GM12878 (cell line): Measurements from ENCODE around the gene TTC32.

Experiments used
- CTCF ChIP-seq, 3 experiments: IDR thresholded peaks in 2 of 3; conservative IDR thresholded peaks in 1 of 3; 2 replicates each; pipeline ENCODE4 v1.5.1; 2011; ENCODE audit warnings: low read depth in 3 of 3, low read length in 3 of 3, mild to moderate bottlenecking in 3 of 3, control low read depth in 2 of 3, moderate library complexity in 2 of 3, inconsistent platforms in 1 of 3, mixed read lengths in 1 of 3; ENCODE audit not compliant: control insufficient read depth in 2 of 3, insufficient read depth in 1 of 3; ENCODE audit errors: extremely low read depth in 1 of 3
- E4F1 ChIP-seq: fragments of 450-650 bp; IDR thresholded peaks from 2 replicates; pipeline ENCODE4 v1.6.1; 2018; ENCODE audit warnings: borderline replicate concordance, mild to moderate bottlenecking; ENCODE audit not compliant: partially characterized antibody
- EP300 ChIP-seq, 2 experiments: fragments of 150-350 bp in 1 of 2; IDR thresholded peaks; 2 replicates each; pipeline ENCODE4 v1.6.1; 2011 to 2012; ENCODE audit warnings: low read depth in 2 of 2, low read length in 2 of 2, borderline replicate concordance in 1 of 2, improper control_type of control experiment in 1 of 2, inconsistent platforms in 1 of 2; ENCODE audit not compliant: control insufficient read depth in 1 of 2
- EZH2 ChIP-seq: IDR thresholded peaks from 2 replicates; pipeline ENCODE4 v1.6.1; 2012; ENCODE audit warnings: low read depth, mild to moderate bottlenecking, control low read depth, inconsistent platforms, low read length, borderline replicate concordance; ENCODE audit not compliant: control insufficient read depth
- HSF1 ChIP-seq: fragments of 150-350 bp; IDR thresholded peaks from 2 replicates; pipeline ENCODE4 v1.6.1; 2014; ENCODE audit warnings: mild to moderate bottlenecking, low read depth, low read length
- POLR2A ChIP-seq: IDR thresholded peaks from 2 replicates; pipeline ENCODE4 v1.6.1; 2011; ENCODE audit warnings: low read depth, mild to moderate bottlenecking, low read length
- RAD21 ChIP-seq: IDR thresholded peaks from 2 replicates; pipeline ENCODE4 v1.6.1; 2011; ENCODE audit warnings: mild to moderate bottlenecking, low read depth, low read length, moderate library complexity; ENCODE audit not compliant: insufficient read depth
- RAD51 ChIP-seq: fragments of 450-650 bp; IDR thresholded peaks from 2 replicates; pipeline ENCODE4 v1.6.1; 2016; ENCODE audit warnings: moderate library complexity, mild to moderate bottlenecking, inconsistent platforms
- RBBP5 ChIP-seq: fragments of 200-600 bp; sonication (generic); conservative IDR thresholded peaks from 2 replicates; pipeline ENCODE4 v1.6.1; 2016
- SUZ12 ChIP-seq: fragments of 200-600 bp; sonication (generic); IDR thresholded peaks from one replicate; pipeline ENCODE4 v1.6.1; 2018; ENCODE audit warnings: antibody characterized with exemption, mild to moderate bottlenecking; ENCODE audit not compliant: unreplicated experiment
- ZNF24 ChIP-seq: fragments of 450-650 bp; IDR thresholded peaks from 2 replicates; pipeline ENCODE4 v1.6.1; 2017; ENCODE audit warnings: antibody characterized with exemption, mild to moderate bottlenecking
- ZNF274 ChIP-seq: IDR thresholded peaks from one replicate; pipeline ENCODE4 v1.8.0; 2011; ENCODE audit not compliant: insufficient read length, insufficient read depth

- no peak for TF ChIP-seq EP300 (IDR thresholded peaks at IDR 0.05; ENCODE audit: borderline replicate concordance in 1 of 2, control insufficient read depth in 1 of 2, low read depth in 2 of 2, low read length in 2 of 2)
- no peak for TF ChIP-seq CTCF (IDR thresholded peaks at IDR 0.05 in 2 of 3, conservative IDR thresholded peaks at IDR 0.05 in 1 of 3; ENCODE audit: control insufficient read depth in 2 of 3, extremely low read depth in 1 of 3, insufficient read depth in 1 of 3, low read depth in 3 of 3, low read length in 3 of 3)
- TF ChIP-seq RAD51, result no peak
- no peak for TF ChIP-seq EZH2
- TF ChIP-seq SUZ12, result no peak
- no peak for TF ChIP-seq ZNF274
- no peak for TF ChIP-seq POLR2A
- no peak for TF ChIP-seq HSF1
- TF ChIP-seq RAD21, result no peak
- TF ChIP-seq RBBP5, result no peak
- TF ChIP-seq ZNF24, result no peak
- no peak for TF ChIP-seq E4F1
Observed at GRCh38 chr2:19878268-19879046, 23.3 kb downstream of the TTC32 start.
